BJ (cell line): ENCODE results near the gene DNAAF8. TPM values are rescaled to one million over a fixed set of nuclear protein-coding genes. Genes with fewer than 3 reads are reported as not detected.

ENCODE experiments used
- CTCF ChIA-PET: fragments of 350-600 bp; formaldehyde crosslinking; extraction: SDS; loops from one replicate; lab custom pipeline; 2021; ENCODE audit warnings: antibody characterized with exemption, inconsistent platforms; lab: Yijun Ruan, JAX
- POLR2A ChIA-PET: fragments of 300-600 bp; sonication (Branson Sonifier 250); formaldehyde crosslinking; extraction: SDS; loops from one replicate; lab custom pipeline; 2021; ENCODE audit warnings: antibody characterized with exemption; lab: Charles Lee
- DNase-seq: peaks from one replicate; pipeline ENCODE4 v3.0.0-alpha.2; 2011; ENCODE audit warnings: low read depth
- H3K27me3 ChIP-seq: 2 replicates; pipeline ENCODE4 v1.6.0; 2011; ENCODE audit warnings: low read length; ENCODE audit not compliant: control insufficient read depth, insufficient read depth
- H3K36me3 ChIP-seq: 2 replicates; pipeline ENCODE4 v1.5.1; 2011; ENCODE audit warnings: low read length; ENCODE audit not compliant: control insufficient read depth, insufficient read depth
- H3K4me3 ChIP-seq: 2 replicates; pipeline ENCODE4 v1.5.1; 2011; ENCODE audit warnings: low read depth, mild to moderate bottlenecking, control low read depth, low read length
- CTCF ChIP-seq: IDR thresholded peaks from 2 replicates; pipeline ENCODE4 v1.5.1; 2011; ENCODE audit warnings: low read depth, mild to moderate bottlenecking, control low read depth, inconsistent platforms, low read length, moderate library complexity; ENCODE audit not compliant: insufficient read depth
- polyA plus RNA-seq: library from polyadenylated mRNA; depleted of rRNA; stranded (reverse); fragments of >200 nt; gene quantifications from 2 replicates; pipeline ENCODE4 v1.2.3, GENCODE V29; 2011

DNAAF8 gene
- polyA plus RNA-seq, 1 experiment = 2.2 TPM

DNA sequence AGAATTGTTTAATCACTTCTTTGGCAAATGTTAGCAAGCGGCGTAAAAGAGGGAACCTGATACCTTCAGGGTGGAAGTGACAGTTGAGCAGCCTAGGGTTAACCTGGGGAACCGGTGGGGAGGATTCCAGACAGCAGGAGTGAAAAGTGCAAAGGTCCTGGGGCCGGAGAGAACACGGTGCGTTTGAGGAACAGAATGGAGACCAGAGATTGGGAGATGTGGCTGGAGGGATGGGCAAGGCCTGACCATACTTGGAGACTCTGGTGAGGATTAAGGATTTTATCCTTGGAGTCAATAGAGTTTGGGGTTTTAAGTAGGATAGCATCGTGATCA, 34.9 kb downstream of the DNAAF8 start:
- Histone ChIP-seq H3K27me3 (no peaks in the 10 kb centered on the region), H3K4me3 (no peak overlapping the region), H3K36me3 (peaks cover 4% of the 10 kb centered on the region)
- ChIA-PET POLR2A (interaction anchor here (0.6 kb wide), 1 partner anchor 78 kb away, joined by 3 read pairs; no protein-coding TSS in a partner anchor), CTCF (no interaction called here)
- no peak for TF ChIP-seq CTCF
- DNase-seq = no peak

DNA sequence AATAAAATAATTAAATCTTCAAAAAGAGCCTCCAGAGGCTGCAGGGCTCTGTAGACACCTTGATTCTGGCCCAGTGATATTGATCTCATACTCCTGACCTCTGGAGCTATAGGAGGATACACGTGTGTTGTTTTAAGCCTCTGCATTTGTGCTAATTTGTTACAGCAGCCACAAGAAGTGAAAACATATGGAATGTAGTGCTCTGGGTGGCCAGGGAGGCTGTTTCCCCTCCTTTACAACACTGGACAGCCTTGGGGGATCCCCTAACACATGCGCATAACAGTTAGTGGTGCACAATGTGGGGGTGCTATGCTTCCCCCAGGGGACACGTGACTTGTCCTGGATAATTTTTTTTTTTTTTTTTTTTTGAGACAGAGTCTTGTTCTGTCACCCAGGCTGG, 37.3 kb downstream of the DNAAF8 start:
- no peak for DNase-seq
- POLR2A ChIA-PET = no interaction called here
- CTCF ChIA-PET = no interaction called here

DNA sequence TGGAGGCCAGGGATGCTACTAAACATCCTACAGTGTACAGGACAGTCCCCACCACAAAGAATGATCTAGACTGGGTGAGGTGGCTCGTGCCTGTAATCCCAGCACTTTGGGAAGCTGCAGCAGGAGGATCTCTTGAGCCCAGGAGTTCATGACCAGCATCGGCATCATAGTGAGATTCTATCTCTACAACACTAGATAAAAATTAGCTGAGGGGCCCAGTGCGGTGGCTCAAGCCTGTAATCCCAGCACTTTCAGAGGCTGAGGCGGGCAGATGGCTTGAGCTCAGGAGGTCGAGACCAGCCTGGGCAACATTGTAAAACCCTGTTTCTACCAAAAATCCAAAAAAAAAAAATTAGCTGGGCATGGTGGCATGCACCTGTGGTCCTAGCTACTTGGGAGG, 38.0 kb downstream of the DNAAF8 start:
- DNase-seq = no peak
- ChIA-PET CTCF (no interaction called here), POLR2A (no interaction called here)
- Histone ChIP-seq H3K4me3 (no peak overlapping the region), H3K27me3 (no peaks in the 10 kb centered on the region), H3K36me3 (no peaks in the 10 kb centered on the region)
- no peak for TF ChIP-seq CTCF

More for the DNA sequence above, 37.3 kb downstream of the DNAAF8 start:
- Histone ChIP-seq H3K4me3 (no peak overlapping the region), H3K27me3 (no peaks in the 10 kb centered on the region), H3K36me3 (no peaks in the 10 kb centered on the region)
- no peak for TF ChIP-seq CTCF

GRCh38 chr16:4775005-4775404, 40.7 kb downstream of the DNAAF8 start:
- Histone ChIP-seq H3K4me3 (no peak overlapping the region), H3K36me3 (no peaks in the 10 kb centered on the region), H3K27me3 (no peaks in the 10 kb centered on the region)
- CTCF ChIA-PET = interaction anchor here (0.9 kb wide), 1 partner anchor 22 kb away, joined by 3 read pairs; no protein-coding TSS in a partner anchor
- no peak for DNase-seq
- TF ChIP-seq CTCF = no peak
- POLR2A ChIA-PET = no interaction called here

DNA sequence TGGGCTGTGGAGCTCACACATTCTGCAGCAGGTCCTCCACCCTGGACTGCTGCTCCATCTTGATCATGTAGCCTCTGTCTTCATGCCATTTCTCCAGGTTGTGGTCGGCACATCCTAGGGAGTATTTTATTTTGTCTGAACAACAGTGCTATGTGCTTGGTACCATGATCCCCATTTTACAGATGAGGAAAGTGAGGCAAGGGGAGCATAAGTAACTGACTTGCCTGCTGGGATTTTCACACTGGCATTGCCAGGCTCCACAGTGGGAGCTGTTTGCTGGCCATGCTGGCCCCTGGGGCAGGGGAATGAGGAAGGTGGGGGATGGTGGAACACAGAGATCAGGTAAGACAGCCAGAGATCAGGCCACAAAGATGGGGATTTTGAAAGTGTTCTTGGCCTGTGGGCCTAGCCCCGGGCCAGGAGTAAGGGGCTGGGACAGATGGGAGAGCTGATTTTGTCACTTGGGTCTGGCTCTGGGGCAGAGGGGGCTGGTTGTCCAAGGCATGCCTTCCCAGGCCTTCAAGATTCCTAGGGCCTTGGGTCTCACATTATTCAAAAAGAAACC, 41.9 kb downstream of the DNAAF8 start:
- CTCF ChIA-PET = no interaction called here
- H3K36me3 ChIP-seq = no peaks in the 10 kb centered on the region
- H3K4me3 ChIP-seq = no peak overlapping the region
- no peak for TF ChIP-seq CTCF
- DNase-seq = no peak
- POLR2A ChIA-PET = no interaction called here
- no peaks in the 10 kb centered on the region for H3K27me3 ChIP-seq
